ENCODE data around the gene NOXRED1. TPM values are rescaled to one million over a fixed set of nuclear protein-coding genes. Genes with fewer than 3 reads are reported as not detected.

Gene NOXRED1
- total RNA-seq, 1 experiment from 2014 or later: 0.41 TPM

- H3K4me1 Mint-ChIP-seq (ENCODE audit: low read depth, unreplicated experiment): peaks cover 26% of the 10 kb centered on the region
- no peaks in the 10 kb centered on the region for H3K36me3 Mint-ChIP-seq (ENCODE audit: insufficient read depth, unreplicated experiment)
- H3K4me3 Mint-ChIP-seq (ENCODE audit: unreplicated experiment): no peak overlapping the region
- no TSS peak for BruUV-seq (replicated peaks)
- no peak for TF ChIP-seq CTCF (IDR thresholded peaks at IDR 0.05; ENCODE audit: insufficient read depth in 1 of 2, low read depth in 1 of 2, low read length in 1 of 2, severe bottlenecking in 1 of 2, unreplicated experiment in 1 of 2)
- H3K27me3 Mint-ChIP-seq (ENCODE audit: insufficient read depth, unreplicated experiment): no peaks in the 10 kb centered on the region
- ChIA-PET POLR2A (no interaction called here), CTCF (no interaction called here)
- H3K4me1 ChIP-seq: peaks cover 31% of the 10 kb centered on the region
- H3K36me3 ChIP-seq (ENCODE audit: control insufficient read depth, insufficient read depth, low read length): no peaks in the 10 kb centered on the region
- H3K27me3 ChIP-seq (replicated peaks; ENCODE audit: control insufficient read depth, insufficient read depth, low read length): no peaks in the 10 kb centered on the region
- DNase-seq: no peak
- intact Hi-C loops (cut with micrococcal nuclease; ENCODE audit: unreplicated experiment): no loop called here
- H3K9me3 ChIP-seq: no peaks in the 10 kb centered on the region
- no peak overlapping the region for H3K27ac Mint-ChIP-seq (ENCODE audit: unreplicated experiment)
- H3K4me3 ChIP-seq (ENCODE audit: low read depth, low read length): no peak overlapping the region
- H3K9me3 Mint-ChIP-seq (ENCODE audit: unreplicated experiment): no peaks in the 10 kb centered on the region
These were observed 44.6 kb downstream of the NOXRED1 start for GRCh38 chr14:77378701-77379100.

GRCh38 chr14:77377502-77377844 lies 45.9 kb downstream of the NOXRED1 start:
- H3K4me3 Mint-ChIP-seq (ENCODE audit: unreplicated experiment): no peak overlapping the region
- no peak for TF ChIP-seq CTCF (IDR thresholded peaks at IDR 0.05; ENCODE audit: insufficient read depth in 1 of 2, low read depth in 1 of 2, low read length in 1 of 2, severe bottlenecking in 1 of 2, unreplicated experiment in 1 of 2)
- peaks cover 32% of the 10 kb centered on the region for H3K4me1 Mint-ChIP-seq (ENCODE audit: low read depth, unreplicated experiment)
- no TSS peak for BruUV-seq (replicated peaks)
- intact Hi-C loops (cut with micrococcal nuclease; ENCODE audit: unreplicated experiment): loop anchor here (1.0 to 2.0 kb wide), 2 partner anchors 56 to 79 kb away; partner anchors contain the start of genes GSTZ1 and VIPAS39
- H3K27me3 Mint-ChIP-seq (ENCODE audit: insufficient read depth, unreplicated experiment): no peaks in the 10 kb centered on the region
- no peaks in the 10 kb centered on the region for H3K27me3 ChIP-seq (replicated peaks; ENCODE audit: control insufficient read depth, insufficient read depth, low read length)
- H3K36me3 Mint-ChIP-seq (ENCODE audit: insufficient read depth, unreplicated experiment): no peaks in the 10 kb centered on the region
- H3K4me1 ChIP-seq: peaks cover 20% of the 10 kb centered on the region
- H3K36me3 ChIP-seq (ENCODE audit: control insufficient read depth, insufficient read depth, low read length): no peaks in the 10 kb centered on the region
- CTCF ChIA-PET: interaction anchor here (0.6 to 1.3 kb wide), 7 partner anchors 31 to 226 kb away, joined by 3 to 7 read pairs (median 5); partner anchors contain the start of genes GSTZ1, POMT2 and TMEM63C
- H3K4me3 ChIP-seq (ENCODE audit: low read depth, low read length): peak overlapping the region; percentile 73
- DNase-seq: no peak
- POLR2A ChIA-PET: interaction anchor here (0.6 to 1.8 kb wide), 5 partner anchors 19 to 349 kb away, joined by 3 to 17 read pairs (median 4); partner anchors contain the start of genes GSTZ1, POMT2 and VIPAS39
- no peak overlapping the region for H3K27ac Mint-ChIP-seq (ENCODE audit: unreplicated experiment)
- H3K9me3 Mint-ChIP-seq (ENCODE audit: unreplicated experiment): no peaks in the 10 kb centered on the region
- no peaks in the 10 kb centered on the region for H3K9me3 ChIP-seq

- CTCF ChIA-PET: interaction anchor here (0.6 to 1.3 kb wide), 7 partner anchors 32 to 226 kb away, joined by 3 to 7 read pairs (median 5); partner anchors contain the start of genes GSTZ1, POMT2 and TMEM63C
- POLR2A ChIA-PET: interaction anchor here (0.6 to 1.8 kb wide), 8 partner anchors 14 to 348 kb away, joined by 3 to 17 read pairs (median 4); partner anchors contain the start of genes GSTZ1, POMT2 and VIPAS39
- Histone ChIP-seq H3K9me3 (no peaks in the 10 kb centered on the region), H3K4me3 (ENCODE audit: low read depth, low read length) (peak within 1 kb of the TSS; percentile 73), H3K4me1 (peaks cover 23% of the 10 kb centered on the region), H3K27me3 (replicated peaks; ENCODE audit: control insufficient read depth, insufficient read depth, low read length) (no peaks in the 10 kb centered on the region), H3K36me3 (ENCODE audit: control insufficient read depth, insufficient read depth, low read length) (no peaks in the 10 kb centered on the region)
- no peaks in the 10 kb centered on the region for H3K36me3 Mint-ChIP-seq (ENCODE audit: insufficient read depth, unreplicated experiment)
- intact Hi-C loops (cut with micrococcal nuclease; ENCODE audit: unreplicated experiment): loop anchor here (1.0 to 2.0 kb wide), 2 partner anchors 56 to 80 kb away; partner anchors contain the start of genes GSTZ1 and VIPAS39
- H3K4me1 Mint-ChIP-seq (ENCODE audit: low read depth, unreplicated experiment): peaks cover 32% of the 10 kb centered on the region
- no TSS peak for BruUV-seq (replicated peaks)
- TF ChIP-seq CTCF (IDR thresholded peaks at IDR 0.05; ENCODE audit: insufficient read depth in 1 of 2, low read depth in 1 of 2, low read length in 1 of 2, severe bottlenecking in 1 of 2, unreplicated experiment in 1 of 2): peak in 1 of 2 experiments; percentile 38
- no peaks in the 10 kb centered on the region for H3K9me3 Mint-ChIP-seq (ENCODE audit: unreplicated experiment)
- H3K4me3 Mint-ChIP-seq (ENCODE audit: unreplicated experiment): no peak within 1 kb of the TSS
- no peak within 1 kb of the TSS for H3K27ac Mint-ChIP-seq (ENCODE audit: unreplicated experiment)
- DNase-seq: peak; percentile 83 to 91
- no peaks in the 10 kb centered on the region for H3K27me3 Mint-ChIP-seq (ENCODE audit: insufficient read depth, unreplicated experiment)
These were observed 46.4 kb downstream of the NOXRED1 start, which contains the start of the genes SAMD15 and TMED8 for GRCh38 chr14:77376771-77377501. TSS of gene SAMD15 (plus strand) at chr14:77377379. CDS start at chr14:77377419, 40 bp downstream. TSS of gene TMED8 (minus strand) at chr14:77377094. CDS start at chr14:77377053, 41 bp downstream.

Data from Caco-2 (cell line).